Measurements from ENCODE around the gene ALOX5. TPM values are rescaled to one million over a fixed set of nuclear protein-coding genes. Genes with fewer than 3 reads are reported as not detected.
A peak's percentile ranks its signal among the peaks of the same experiment; 100 is the strongest.

Gene ALOX5
- total RNA-seq, 4 donors from 2014 or later = 13.5 to 27.2 (median 21.1) TPM

- in situ Hi-C loops (cut with MboI; ENCODE audit: low pct_ligation_motif_present in 1 of 4, low pct_unique_long_range_greater_than_20kb in 1 of 4, low sequenced_read_pairs in 3 of 4) = no loop called here
- 71 to 75% methylated on average over 9 of the region's 9 CpGs for WGBS, 2 donors (ENCODE audit: low coverage in 1 of 2)
- H3K9me3 ChIP-seq = no peaks in the 10 kb centered on the region
- H3K4me3 ChIP-seq = no peak overlapping the region
- no peak overlapping the region for H3K27ac ChIP-seq
- TF ChIP-seq POLR2A (IDR thresholded peaks at IDR 0.05) (no peak), POLR2AphosphoS5 (IDR thresholded peaks at IDR 0.05) (no peak), EP300 (IDR thresholded peaks at IDR 0.05; ENCODE audit: low read depth) (no peak), CTCF (IDR thresholded peaks at IDR 0.05) (no peak)
- peaks cover 48% of the 10 kb centered on the region for H3K27me3 ChIP-seq
- H3K36me3 ChIP-seq = no peaks in the 10 kb centered on the region
- no peak for DNase-seq
- H3K4me1 ChIP-seq = peaks cover 8 to 24% (median 17%) of the 10 kb centered on the region in 4 donors
- intact Hi-C loops (cut with DNase I; ENCODE audit: low total_unique reads) = no loop called here
Observed at GRCh38 chr10:45372251-45372951, 1.6 kb upstream of the ALOX5 start.

GRCh38 chr10:45373003-45373575, 927 bp upstream of the ALOX5 start:
- Histone ChIP-seq H3K4me3 (peak overlapping the region; percentile 8 to 50 (median 34)), H3K9me3 (no peaks in the 10 kb centered on the region), H3K27me3 (peaks cover 48% of the 10 kb centered on the region), H3K36me3 (no peaks in the 10 kb centered on the region), H3K27ac (peak overlapping the region; percentile 38 to 56 (median 41)), H3K4me1 (peaks cover 8 to 24% (median 17%) of the 10 kb centered on the region in 4 donors)
- peak; percentile 46 for DNase-seq
- TF ChIP-seq POLR2AphosphoS5 (IDR thresholded peaks at IDR 0.05) (no peak), EP300 (IDR thresholded peaks at IDR 0.05; ENCODE audit: low read depth) (no peak), POLR2A (IDR thresholded peaks at IDR 0.05) (no peak), CTCF (IDR thresholded peaks at IDR 0.05) (no peak)
- WGBS, 2 donors (ENCODE audit: low coverage in 1 of 2) = 2 to 33% methylated on average over 1 to 12 of the region's 32 CpGs
- intact Hi-C loops (cut with DNase I; ENCODE audit: low total_unique reads) = no loop called here
- in situ Hi-C loops (cut with MboI; ENCODE audit: low pct_ligation_motif_present in 1 of 4, low pct_unique_long_range_greater_than_20kb in 1 of 4, low sequenced_read_pairs in 3 of 4) = no loop called here

GRCh38 chr10:45374350-45375052, 485 bp downstream of the ALOX5 start:
- Histone ChIP-seq H3K4me3 (peak overlapping the region; percentile 23 to 50 (median 38)), H3K27ac (peak overlapping the region; percentile 15 to 65 (median 49)), H3K4me1 (peaks cover 8 to 24% (median 17%) of the 10 kb centered on the region in 4 donors), H3K9me3 (no peaks in the 10 kb centered on the region), H3K36me3 (no peaks in the 10 kb centered on the region), H3K27me3 (peaks cover 48% of the 10 kb centered on the region)
- TF ChIP-seq POLR2AphosphoS5 (IDR thresholded peaks at IDR 0.05) (no peak), CTCF (IDR thresholded peaks at IDR 0.05) (no peak), EP300 (IDR thresholded peaks at IDR 0.05; ENCODE audit: low read depth) (no peak), POLR2A (IDR thresholded peaks at IDR 0.05) (no peak)
- 21% methylated on average over 32 of the region's 51 CpGs; no CpG with 5 or more reads in 1 of the 2 donors for WGBS, 2 donors (ENCODE audit: low coverage in 1 of 2)
- DNase-seq = no peak
- in situ Hi-C loops (cut with MboI; ENCODE audit: low pct_ligation_motif_present in 1 of 4, low pct_unique_long_range_greater_than_20kb in 1 of 4, low sequenced_read_pairs in 3 of 4) (no loop called here), intact Hi-C loops (cut with DNase I; ENCODE audit: low total_unique reads) (no loop called here)

GRCh38 chr10:45375101-45375500, 1.1 kb downstream of the ALOX5 start:
- DNase-seq = no peak
- intact Hi-C loops (cut with DNase I; ENCODE audit: low total_unique reads) = no loop called here
- in situ Hi-C loops (cut with MboI; ENCODE audit: low pct_ligation_motif_present in 1 of 4, low pct_unique_long_range_greater_than_20kb in 1 of 4, low sequenced_read_pairs in 3 of 4) = no loop called here
- Histone ChIP-seq H3K4me3 (peak overlapping the region in 1 of 4 donors; percentile 50), H3K9me3 (no peaks in the 10 kb centered on the region), H3K27ac (no peak overlapping the region), H3K36me3 (no peaks in the 10 kb centered on the region), H3K27me3 (peaks cover 48% of the 10 kb centered on the region), H3K4me1 (peaks cover 8 to 24% (median 17%) of the 10 kb centered on the region in 4 donors)
- 90 to 94% methylated on average over 3 to 8 of the region's 8 CpGs for WGBS, 2 donors (ENCODE audit: low coverage in 1 of 2)
- no peak for TF ChIP-seq CTCF (IDR thresholded peaks at IDR 0.05)
- TF ChIP-seq EP300 (IDR thresholded peaks at IDR 0.05; ENCODE audit: low read depth) = no peak
- no peak for TF ChIP-seq POLR2A (IDR thresholded peaks at IDR 0.05)
- TF ChIP-seq POLR2AphosphoS5 (IDR thresholded peaks at IDR 0.05) = no peak

Data from transverse colon (tissue), 4 donors.